Retinal pigment epithelial cell (primary cell): ENCODE data around the gene LAMA2.

Experiments
- DNase-seq: peaks from one replicate; pipeline ENCODE4 v3.0.0-alpha.2; 2010; ENCODE audit warnings: low read depth
- H3K4me3 ChIP-seq: 2 replicates; pipeline ENCODE4 v1.5.1; 2011; ENCODE audit warnings: mild to moderate bottlenecking, low read length, control low read depth, moderate library complexity
- TF ChIP-seq, protein P1 (sequence below): conservative IDR thresholded peaks from 2 replicates; pipeline ENCODE4 v1.5.1; 2011; ENCODE audit warnings: low read depth, low read length, control low read depth, inconsistent platforms

The LAMA2 gene

DNA sequence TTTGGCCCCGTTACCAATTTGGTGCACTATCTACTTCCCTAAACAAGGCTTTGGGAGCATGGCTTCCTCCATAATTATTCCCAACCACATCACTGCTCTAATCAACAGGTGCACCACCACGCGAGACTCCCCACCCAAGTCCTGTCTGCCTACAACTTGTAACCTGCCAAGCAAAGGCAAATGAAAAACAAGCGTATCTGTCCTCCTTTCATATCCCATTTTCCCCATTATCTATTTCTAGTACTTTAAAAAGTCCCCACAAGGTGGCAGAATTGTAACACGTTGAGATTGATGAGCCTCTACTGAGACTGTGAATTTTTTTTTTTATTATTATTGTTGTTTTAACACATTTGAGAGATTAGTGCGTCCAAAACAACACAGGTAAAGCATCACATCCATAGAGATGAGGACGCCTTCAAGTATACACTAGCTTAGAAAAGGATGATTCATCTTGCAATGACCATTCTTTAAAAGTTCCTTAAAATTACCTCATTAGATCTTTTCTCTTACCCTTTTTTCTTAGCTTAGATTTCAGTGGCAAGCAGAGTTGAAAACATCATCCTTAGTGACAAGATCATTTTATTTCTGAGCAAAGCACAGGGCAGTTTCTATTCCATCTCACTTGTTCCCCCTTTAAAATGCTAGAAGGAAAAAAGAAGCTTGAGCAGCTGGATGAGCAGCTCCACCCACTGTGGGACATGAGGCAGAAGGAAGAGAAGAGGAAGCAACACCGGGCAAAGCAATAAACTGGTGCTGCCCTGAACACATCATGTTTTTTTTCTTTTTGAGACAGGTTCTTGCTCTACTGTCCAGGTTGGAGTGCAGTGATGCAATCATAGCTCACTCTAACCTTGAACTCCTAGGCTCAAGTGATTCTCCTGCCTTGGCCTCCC, 616.3 kb downstream of the LAMA2 start:
- DNase-seq, result peak; percentile 8
- H3K4me3 ChIP-seq, result peak overlapping the region; percentile 29
- TF ChIP-seq, protein P1, sequence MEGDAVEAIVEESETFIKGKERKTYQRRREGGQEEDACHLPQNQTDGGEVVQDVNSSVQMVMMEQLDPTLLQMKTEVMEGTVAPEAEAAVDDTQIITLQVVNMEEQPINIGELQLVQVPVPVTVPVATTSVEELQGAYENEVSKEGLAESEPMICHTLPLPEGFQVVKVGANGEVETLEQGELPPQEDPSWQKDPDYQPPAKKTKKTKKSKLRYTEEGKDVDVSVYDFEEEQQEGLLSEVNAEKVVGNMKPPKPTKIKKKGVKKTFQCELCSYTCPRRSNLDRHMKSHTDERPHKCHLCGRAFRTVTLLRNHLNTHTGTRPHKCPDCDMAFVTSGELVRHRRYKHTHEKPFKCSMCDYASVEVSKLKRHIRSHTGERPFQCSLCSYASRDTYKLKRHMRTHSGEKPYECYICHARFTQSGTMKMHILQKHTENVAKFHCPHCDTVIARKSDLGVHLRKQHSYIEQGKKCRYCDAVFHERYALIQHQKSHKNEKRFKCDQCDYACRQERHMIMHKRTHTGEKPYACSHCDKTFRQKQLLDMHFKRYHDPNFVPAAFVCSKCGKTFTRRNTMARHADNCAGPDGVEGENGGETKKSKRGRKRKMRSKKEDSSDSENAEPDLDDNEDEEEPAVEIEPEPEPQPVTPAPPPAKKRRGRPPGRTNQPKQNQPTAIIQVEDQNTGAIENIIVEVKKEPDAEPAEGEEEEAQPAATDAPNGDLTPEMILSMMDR, result peak; percentile 49

DNA sequence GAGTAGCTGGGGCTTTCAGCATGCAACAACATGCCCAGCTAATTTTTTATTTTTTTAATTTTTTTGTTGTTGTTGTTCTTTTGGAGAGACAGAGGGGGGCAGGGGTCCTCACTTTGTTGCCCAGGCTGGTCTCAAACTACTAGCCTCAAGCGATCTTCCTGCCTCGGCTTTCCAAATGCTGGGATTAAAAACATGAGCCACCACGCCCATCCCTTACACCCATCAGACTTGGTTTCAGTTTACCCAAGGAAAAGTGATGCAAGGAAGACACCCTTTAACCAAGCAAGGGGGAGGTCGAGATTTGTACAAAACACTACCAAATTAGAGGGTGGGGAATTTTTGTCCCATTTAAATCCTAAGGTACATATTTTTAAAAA, 616.9 kb downstream of the LAMA2 start:
- H3K4me3 ChIP-seq, result no peak overlapping the region
- no peak for DNase-seq
- TF ChIP-seq, protein P1, result no peak

DNA sequence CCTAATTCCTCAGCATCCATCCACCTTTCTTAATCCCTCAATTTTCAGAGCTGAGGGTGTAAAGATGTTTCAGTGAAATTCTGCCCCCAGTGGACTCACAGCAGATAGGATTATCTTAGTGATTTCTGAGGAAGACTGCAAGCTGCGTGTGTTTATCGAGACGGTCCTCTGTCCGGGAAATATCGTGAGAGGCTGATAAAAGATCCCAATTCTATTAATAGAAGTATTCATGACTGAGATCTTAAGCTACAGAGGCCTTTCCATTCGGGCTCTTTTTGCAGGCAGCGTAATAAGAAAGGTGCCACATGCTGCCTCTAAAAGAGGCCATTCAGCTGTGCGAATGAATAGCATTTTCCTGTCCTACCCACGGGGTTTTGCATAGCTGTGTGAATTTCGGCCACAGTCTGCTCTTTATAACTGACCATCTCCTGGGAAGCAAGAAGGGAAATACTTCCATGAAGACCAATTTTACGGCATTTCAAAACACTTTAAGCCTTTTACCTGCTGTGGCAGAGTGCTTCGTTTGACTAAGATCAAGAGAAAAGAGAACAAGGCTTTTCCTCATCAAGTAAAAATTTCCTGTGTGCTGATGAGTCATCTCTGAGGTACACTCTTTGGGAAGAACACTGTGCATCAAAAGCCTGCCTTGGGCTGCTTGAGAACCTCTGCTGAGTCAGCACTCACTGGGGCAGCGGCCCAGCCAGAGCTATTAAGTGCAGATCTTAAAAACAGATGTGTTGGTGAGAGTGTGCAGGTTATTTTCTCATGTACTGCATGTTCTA, 618.2 kb downstream of the LAMA2 start:
- TF ChIP-seq, protein P1, result peak; percentile 36
- no peak overlapping the region for H3K4me3 ChIP-seq
- DNase-seq, result peak; percentile 86

DNA sequence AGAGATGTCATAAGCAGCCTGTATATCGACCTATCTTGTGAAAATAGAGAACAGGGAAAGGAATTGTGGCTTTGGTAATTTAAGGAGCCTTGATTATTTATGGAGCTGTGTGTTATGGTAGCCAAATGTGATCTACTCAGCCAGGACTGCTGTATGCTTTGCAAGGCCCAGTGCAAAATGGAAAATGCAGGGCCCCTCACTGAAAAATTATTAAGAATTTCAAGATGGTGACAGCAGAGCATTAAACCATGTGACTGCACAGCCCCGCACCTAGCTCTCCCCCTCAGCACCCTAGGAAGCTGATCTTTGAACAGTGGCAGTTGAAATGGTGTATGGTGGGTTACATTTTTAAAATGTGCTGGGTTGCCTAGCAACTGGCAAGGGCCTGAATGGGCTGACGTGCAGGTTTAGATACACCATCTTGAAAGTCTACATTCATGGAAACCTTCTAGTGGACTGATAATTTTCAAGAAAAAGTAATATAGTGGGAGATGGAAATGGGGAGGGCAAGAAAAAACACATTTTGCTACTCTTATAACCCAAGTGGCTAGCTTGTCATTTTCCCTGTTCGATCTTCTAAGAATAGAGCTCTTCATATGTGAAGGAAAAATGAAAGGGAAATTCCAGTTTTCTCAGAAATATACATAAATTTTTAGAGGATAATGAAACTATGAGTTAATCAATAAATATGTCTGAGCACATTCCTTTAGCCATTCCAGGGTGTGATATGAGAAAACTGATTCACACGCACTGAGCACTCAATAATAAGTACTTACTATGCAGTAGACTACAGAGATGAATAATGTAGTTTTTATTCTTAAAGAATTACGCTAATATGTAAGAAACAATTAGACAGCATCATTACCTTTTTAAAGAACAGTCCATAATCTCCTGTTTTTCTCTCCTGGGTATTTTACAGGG, 619.1 kb downstream of the LAMA2 start:
- TF ChIP-seq, protein P1, result no peak
- H3K4me3 ChIP-seq, result no peak overlapping the region
- no peak for DNase-seq

DNA sequence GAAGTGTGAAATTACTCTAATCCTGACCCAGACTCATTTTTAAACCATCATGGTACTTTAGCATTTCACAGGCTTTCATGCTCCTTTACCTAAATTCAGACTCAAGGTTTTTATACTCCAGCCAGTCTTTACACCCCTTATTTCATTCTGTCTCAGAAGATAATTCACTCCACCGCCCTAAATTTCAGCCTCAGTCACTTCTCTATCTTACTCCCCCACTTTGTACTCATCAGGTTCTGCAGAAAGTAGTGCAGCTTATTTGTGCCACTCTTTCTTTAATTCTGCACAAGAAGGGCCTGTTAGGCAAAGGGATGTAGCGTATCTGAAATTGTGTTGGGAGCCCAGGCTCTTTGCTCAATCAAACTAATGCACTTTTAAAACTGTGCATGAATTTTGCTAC, 621.5 kb downstream of the LAMA2 start:
- no peak for DNase-seq
- H3K4me3 ChIP-seq, result no peak overlapping the region
- TF ChIP-seq, protein P1, result no peak

DNA sequence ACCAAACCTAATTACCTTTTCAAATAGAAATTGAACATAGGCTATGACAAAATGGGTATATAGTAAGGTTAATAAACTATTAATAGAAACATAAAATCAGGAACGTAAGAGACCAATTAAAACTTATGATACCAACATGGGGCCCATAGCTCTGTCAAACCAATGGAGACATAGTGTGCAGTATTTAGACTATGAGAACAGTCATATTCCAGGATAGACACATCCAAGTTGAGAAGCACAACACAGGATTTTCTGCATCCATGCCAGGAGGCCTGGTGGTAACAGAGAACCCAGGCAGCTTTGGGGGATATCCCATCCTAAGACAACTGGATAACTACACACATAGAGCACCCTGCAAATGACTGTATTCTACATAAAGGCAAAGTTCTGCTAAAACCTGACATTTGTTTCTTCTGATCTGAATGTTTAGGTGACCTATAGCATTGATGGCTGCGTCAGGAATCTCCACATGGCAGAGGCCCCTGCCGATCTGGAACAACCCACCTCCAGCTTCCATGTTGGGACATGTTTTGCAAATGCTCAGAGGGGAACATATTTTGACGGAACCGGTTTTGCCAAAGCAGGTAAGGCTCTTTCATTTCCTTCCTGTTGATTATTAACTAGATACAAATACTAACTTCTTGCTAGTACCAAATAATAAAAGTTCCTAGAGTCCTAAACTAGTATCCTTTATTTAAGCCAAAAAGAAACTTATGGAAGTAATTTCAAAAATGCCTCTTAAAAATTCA, 624.3 kb downstream of the LAMA2 start:
- no peak for DNase-seq
- TF ChIP-seq, protein P1, result no peak
- no peak overlapping the region for H3K4me3 ChIP-seq
